GM18505 (cell line): ENCODE results near the gene ADTRP.

Source experiments
- ATAC-seq: cut with Tn5 transposase; IDR thresholded peaks from one replicate; pipeline ENCODE4 v1.9.1; 2021; ENCODE audit not compliant: unreplicated experiment
- POLR2A ChIP-seq: IDR thresholded peaks from 4 replicates; pipeline ENCODE4 v1.6.1; 2011; ENCODE audit warnings: borderline replicate concordance; ENCODE audit not compliant: insufficient read depth, insufficient read length; ENCODE audit errors: extremely low read depth

Gene ADTRP

GRCh38 chr6:11772109-11772825 is 6.3 kb downstream of the ADTRP start:
- ATAC-seq: no peak
- no peak for TF ChIP-seq POLR2A

- no peak for ATAC-seq
- no peak for TF ChIP-seq POLR2A
Observed at GRCh38 chr6:11771473-11772048, 7.0 kb downstream of the ADTRP start.

GRCh38 chr6:11770546-11771466 is 7.8 kb downstream of the ADTRP start:
- no peak for TF ChIP-seq POLR2A
- ATAC-seq: no peak

GRCh38 chr6:11769811-11770545 is 8.6 kb downstream of the ADTRP start:
- ATAC-seq: no peak
- no peak for TF ChIP-seq POLR2A

GRCh38 chr6:11769244-11769643 is 9.4 kb downstream of the ADTRP start:
- no peak for ATAC-seq
- TF ChIP-seq POLR2A: no peak

GRCh38 chr6:11767978-11768756 is 10.4 kb downstream of the ADTRP start:
- TF ChIP-seq POLR2A: no peak
- no peak for ATAC-seq

- no peak for TF ChIP-seq POLR2A
Observed at GRCh38 chr6:11767458-11767857, 11.1 kb downstream of the ADTRP start.

GRCh38 chr6:11766589-11767450 is 11.8 kb downstream of the ADTRP start:
- no peak for ATAC-seq
- TF ChIP-seq POLR2A: no peak

More at GRCh38 chr6:11767458-11767857, 11.1 kb downstream of the ADTRP start:
- ATAC-seq: no peak

- TF ChIP-seq POLR2A: no peak
- ATAC-seq: no peak
Observed at GRCh38 chr6:11766043-11766442, 12.6 kb downstream of the ADTRP start.

GRCh38 chr6:11764250-11764604 is 14.4 kb downstream of the ADTRP start:
- ATAC-seq: no peak
- no peak for TF ChIP-seq POLR2A

GRCh38 chr6:11763460-11764249 is 14.9 kb downstream of the ADTRP start:
- no peak for ATAC-seq
- TF ChIP-seq POLR2A: no peak

GRCh38 chr6:11762794-11763459 is 15.7 kb downstream of the ADTRP start:
- no peak for ATAC-seq
- no peak for TF ChIP-seq POLR2A
